A549 (cell line): ENCODE measurements around the gene PPP1R9B. TPM values are rescaled to one million over a fixed set of nuclear protein-coding genes. Genes with fewer than 3 reads are reported as not detected.

Source experiments
- ATAC-seq, 2 experiments: fragments of 200-7000 bp in 1 of 2; fragments of >200 bp in 1 of 2; cut with Nextera tagmentation in 1 of 2; cut with Tn5 transposase in 1 of 2; 3 replicates each; pipeline versions ENCODE4 v1.8.0 to v1.9.1; 2018 to 2020; ENCODE audit warnings: mild to moderate bottlenecking in 1 of 2, moderate library complexity in 1 of 2
- CTCF ChIA-PET: fragments of 300-600 bp; sonication (Branson Sonifier 250); formaldehyde crosslinking; extraction: SDS; loops from one replicate; lab custom pipeline; 2021; ENCODE audit warnings: antibody characterized with exemption, inconsistent platforms; lab: Yijun Ruan, JAX
- POLR2A ChIA-PET: fragments of 350-600 bp; formaldehyde crosslinking; extraction: SDS; loops from one replicate; lab custom pipeline; 2021; ENCODE audit warnings: antibody characterized with exemption, inconsistent platforms; lab: Yijun Ruan, JAX
- DNase-seq, 2 experiments: peaks; one replicate each; pipeline versions ENCODE4 v3.0.0 to v3.0.0-alpha.2; 2011 to 2016; ENCODE audit warnings: low read depth in 1 of 2, low spot score in 1 of 2
- FAIRE-seq: peaks from 2 replicates; lab custom pipeline; 2011; peaks lifted over from hg19 to GRCh38; lab: Jason Lieb, UNC
- H3K27ac ChIP-seq, 2 experiments: fragments of >200 bp; sonication (Bioruptor Twin); formaldehyde crosslinking; 3 replicates each; pipeline ENCODE4 v1.5.1; 2016 to 2017
- H3K4me1 ChIP-seq: fragments of >200 bp; sonication (Bioruptor Twin); formaldehyde crosslinking; 3 replicates; pipeline ENCODE4 v1.6.1; 2016
- H3K4me2 ChIP-seq: fragments of >200 bp; sonication (Bioruptor Twin); formaldehyde crosslinking; 3 replicates; pipeline ENCODE4 v1.6.1; 2016
- H3K4me3 ChIP-seq: fragments of >200 bp; sonication (Bioruptor Twin); formaldehyde crosslinking; 3 replicates; pipeline ENCODE4 v1.5.1; 2016
- H3K9me3 ChIP-seq: fragments of >200 bp; sonication (Bioruptor Twin); formaldehyde crosslinking; 3 replicates; pipeline ENCODE4 v1.6.1; 2016
- CBX8 ChIP-seq: fragments of 200-600 bp; sonication (generic); IDR thresholded peaks from 2 replicates; pipeline ENCODE4 v1.6.1; 2016
- CHD2 ChIP-seq: fragments of 150-350 bp; IDR thresholded peaks from 2 replicates; pipeline ENCODE4 v1.6.1; 2014; ENCODE audit warnings: low read length; ENCODE audit not compliant: partially characterized antibody
- CTCF ChIP-seq: fragments of >200 bp; sonication (Bioruptor Twin); formaldehyde crosslinking; IDR thresholded peaks from 3 replicates; pipeline ENCODE4 v1.5.1; 2016
- EHF ChIP-seq: fragments of 250-450 bp; sonication (Bioruptor Pico); IDR thresholded peaks from 2 replicates; pipeline ENCODE4 v1.5.0; 2020; ENCODE audit warnings: mild to moderate bottlenecking
- EP300 ChIP-seq, 2 experiments: fragments of >200 bp; sonication (Bioruptor Twin); formaldehyde crosslinking; IDR thresholded peaks; 2 replicates in 1 of 2; 3 replicates in 1 of 2; pipeline ENCODE4 v1.6.1; 2016 to 2017
- ESRRA ChIP-seq: fragments of 150-350 bp; IDR thresholded peaks from 2 replicates; pipeline ENCODE4 v1.6.1; 2014; ENCODE audit warnings: mild to moderate bottlenecking, low read length, borderline replicate concordance
- FOSB ChIP-seq: fragments of 250-450 bp; sonication (Bioruptor Pico); IDR thresholded peaks from 2 replicates; pipeline ENCODE4 v1.5.0; 2020; ENCODE audit warnings: mild to moderate bottlenecking, moderate library complexity
- FOSL2 ChIP-seq, 2 experiments: fragments of 450-650 bp in 1 of 2; fragments of >200 bp in 1 of 2; sonication (Bioruptor Twin) in 1 of 2; formaldehyde crosslinking; IDR thresholded peaks; 2 replicates each; pipeline versions ENCODE4 v1.5.0 to v1.6.1; 2016 to 2020; ENCODE audit warnings: mild to moderate bottlenecking in 1 of 2, moderate library complexity in 1 of 2
- GATA3 ChIP-seq: IDR thresholded peaks from 2 replicates; pipeline ENCODE4 v1.6.1; 2012; ENCODE audit warnings: borderline replicate concordance
- HES2 ChIP-seq: fragments of >200 bp; sonication (Bioruptor Twin); formaldehyde crosslinking; IDR thresholded peaks from 2 replicates; pipeline ENCODE4 v1.6.1; 2016
- HOXB5 ChIP-seq: fragments of 250-450 bp; sonication (Bioruptor Pico); IDR thresholded peaks from 2 replicates; pipeline ENCODE4 v1.5.0; 2020; ENCODE audit warnings: mild to moderate bottlenecking, moderate library complexity
- JUNB ChIP-seq: fragments of >200 bp; sonication (Bioruptor Twin); formaldehyde crosslinking; IDR thresholded peaks from 2 replicates; pipeline ENCODE4 v1.6.1; 2016
- KDM5A ChIP-seq: fragments of 200-600 bp; sonication (generic); IDR thresholded peaks from 2 replicates; pipeline ENCODE4 v1.6.1; 2016; ENCODE audit warnings: antibody characterized with exemption, mild to moderate bottlenecking
- NPAS2 ChIP-seq: fragments of 250-450 bp; sonication (Bioruptor Pico); IDR thresholded peaks from 2 replicates; pipeline ENCODE4 v1.8.0; 2022; ENCODE audit warnings: mild to moderate bottlenecking, moderate library complexity, borderline replicate concordance
- PBX3 ChIP-seq: IDR thresholded peaks from 2 replicates; pipeline ENCODE4 v1.6.1; 2012
- PHF8 ChIP-seq: fragments of 200-600 bp; sonication (generic); IDR thresholded peaks from 2 replicates; pipeline ENCODE4 v1.6.1; 2016; ENCODE audit warnings: low read depth, mild to moderate bottlenecking, antibody characterized with exemption, moderate library complexity, borderline replicate concordance
- POLR2A ChIP-seq: IDR thresholded peaks from 2 replicates; pipeline ENCODE4 v1.6.1; 2012; ENCODE audit warnings: mild to moderate bottlenecking, low read length
- POLR2AphosphoS2 ChIP-seq: conservative IDR thresholded peaks from 2 replicates; pipeline ENCODE4 v1.6.1; 2012; ENCODE audit warnings: low read length, improper control_type of control experiment, inconsistent platforms
- RAD21 ChIP-seq, 2 experiments: fragments of >200 bp in 1 of 2; sonication (Bioruptor Twin) in 1 of 2; formaldehyde crosslinking in 1 of 2; IDR thresholded peaks in 1 of 2; conservative IDR thresholded peaks in 1 of 2; 2 replicates in 1 of 2; 3 replicates in 1 of 2; pipeline ENCODE4 v1.6.1; 2012 to 2018; ENCODE audit warnings: inconsistent platforms in 1 of 2
- RFX5 ChIP-seq: fragments of 450-650 bp; IDR thresholded peaks from 2 replicates; pipeline ENCODE4 v1.7.1; 2014; ENCODE audit warnings: antibody characterized with exemption, mild to moderate bottlenecking, moderate library complexity
- RNF2 ChIP-seq: fragments of 200-600 bp; sonication (generic); IDR thresholded peaks from 2 replicates; pipeline ENCODE4 v1.6.1; 2016; ENCODE audit warnings: low read depth, mild to moderate bottlenecking, antibody characterized with exemption, moderate library complexity, borderline replicate concordance
- SMC3 ChIP-seq: fragments of >200 bp; sonication (Bioruptor Twin); formaldehyde crosslinking; IDR thresholded peaks from 3 replicates; pipeline ENCODE4 v1.6.1; 2018; ENCODE audit warnings: inconsistent platforms
- ZC3H11A ChIP-seq: fragments of 450-650 bp; IDR thresholded peaks from 2 replicates; pipeline ENCODE4 v1.6.1; 2014; ENCODE audit warnings: antibody characterized with exemption, mild to moderate bottlenecking
- WGBS: methylation state at CpG from one replicate; pipeline ENCODE4 v1.1.6; 2017; ENCODE audit errors: missing lambda C conversion rate; 5-methylcytosine and 5-hydroxymethylcytosine counted together
- polyA plus RNA-seq, 4 experiments: library from polyadenylated mRNA; depleted of rRNA in 3 of 4; stranded (reverse); fragments of >200 nt; fragmentation: RNase III in 1 of 4; extraction: RNeasy Plus Mini Kit Qiagen cat#74134 plus additional on column Dnase treatment in 1 of 4; gene quantifications; 2 replicates in 3 of 4; 3 replicates in 1 of 4; pipeline ENCODE4 v1.2.3, GENCODE V29; 2011 to 2017
- TF ChIP-seq, protein P1 (sequence below): fragments of 250-450 bp; sonication (Bioruptor Pico); IDR thresholded peaks from 2 replicates; pipeline ENCODE4 v1.5.0; 2020; ENCODE audit warnings: low read depth, mild to moderate bottlenecking, moderate library complexity
- TF ChIP-seq, protein P2 (sequence below): IDR thresholded peaks from 2 replicates; pipeline ENCODE4 v1.6.1; 2012; ENCODE audit warnings: low read depth, borderline replicate concordance
- TF ChIP-seq, protein P3 (sequence below): fragments of 250-450 bp; sonication (Bioruptor Pico); IDR thresholded peaks from 2 replicates; pipeline ENCODE4 v1.5.0; 2021; ENCODE audit warnings: mild to moderate bottlenecking, moderate library complexity, borderline replicate concordance

The PPP1R9B gene
- polyA plus RNA-seq, 2 of the 4 experiments (the other 2 are of a cell fraction): 22.0 to 40.6 TPM

GRCh38 chr17:50120475-50121253 lies 29.8 kb downstream of the PPP1R9B start:
- no peak overlapping the region for H3K4me3 ChIP-seq
- H3K4me1 ChIP-seq: peaks cover 10% of the 10 kb centered on the region; the same call in 1 of the 3 replicates
- ChIA-PET CTCF (interaction anchor here (1.3 to 60.2 kb wide), 12 partner anchors 9 to 124 kb away, joined by 3 to 1356 read pairs (median 16); partner anchors contain the start of genes PDK2, PPP1R9B and SAMD14), POLR2A (interaction anchor here (0.8 kb wide), 1 partner anchor 32 kb away, joined by 3 read pairs; no protein-coding TSS in a partner anchor)
- 68% methylated on average over 7 of the region's 7 CpGs for WGBS
- TF ChIP-seq SMC3 (no peak), CBX8 (no peak), PBX3 (no peak), JUNB (no peak), POLR2A (no peak), GATA3 (no peak), RAD21 (conservative IDR thresholded peaks at IDR 0.05 in 1 of 2, IDR thresholded peaks at IDR 0.05 in 1 of 2) (no peak), FOSL2 (IDR thresholded peaks at IDR 0.05) (no peak), FOSL2 (CRISPR knock-in tag; IDR thresholded peaks at IDR 0.05) (no peak), RNF2 (no peak), EP300 (IDR thresholded peaks at IDR 0.05) (no peak)
- TF ChIP-seq, protein P1, sequence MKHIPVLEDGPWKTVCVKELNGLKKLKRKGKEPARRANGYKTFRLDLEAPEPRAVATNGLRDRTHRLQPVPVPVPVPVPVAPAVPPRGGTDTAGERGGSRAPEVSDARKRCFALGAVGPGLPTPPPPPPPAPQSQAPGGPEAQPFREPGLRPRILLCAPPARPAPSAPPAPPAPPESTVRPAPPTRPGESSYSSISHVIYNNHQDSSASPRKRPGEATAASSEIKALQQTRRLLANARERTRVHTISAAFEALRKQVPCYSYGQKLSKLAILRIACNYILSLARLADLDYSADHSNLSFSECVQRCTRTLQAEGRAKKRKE (CRISPR knock-in tag): no peak
- H3K9me3 ChIP-seq: no peaks in the 10 kb centered on the region
- DNase-seq (no peak), ATAC-seq (no peak), FAIRE-seq (no peak)
- no peak overlapping the region for H3K4me2 ChIP-seq
- no peak overlapping the region for H3K27ac ChIP-seq

GRCh38 chr17:50118828-50119218 lies 31.7 kb downstream of the PPP1R9B start:
- Histone ChIP-seq H3K4me2 (no peak overlapping the region), H3K4me3 (no peak overlapping the region), H3K9me3 (no peaks in the 10 kb centered on the region), H3K4me1 (peaks cover 8% of the 10 kb centered on the region; the same call in 1 of the 3 replicates), H3K27ac (no peak overlapping the region)
- ATAC-seq (no peak), DNase-seq (no peak), FAIRE-seq (no peak)
- ChIA-PET POLR2A (no interaction called here), CTCF (interaction anchor here (1.1 to 60.2 kb wide), 13 partner anchors 11 to 156 kb away, joined by 3 to 1356 read pairs (median 8); partner anchors contain the start of genes PDK2, PPP1R9B, SAMD14 and TMEM92)
- TF ChIP-seq SMC3 (no peak), KDM5A (no peak), HES2 (no peak), CBX8 (no peak), POLR2AphosphoS2 (no peak), EHF (CRISPR knock-in tag) (no peak), CTCF (no peak), FOSB (CRISPR knock-in tag) (no peak), ZC3H11A (no peak), PHF8 (no peak), ESRRA (no peak), CHD2 (no peak), RFX5 (no peak), NPAS2 (no peak), HOXB5 (CRISPR knock-in tag) (no peak)
- TF ChIP-seq, protein P2, sequence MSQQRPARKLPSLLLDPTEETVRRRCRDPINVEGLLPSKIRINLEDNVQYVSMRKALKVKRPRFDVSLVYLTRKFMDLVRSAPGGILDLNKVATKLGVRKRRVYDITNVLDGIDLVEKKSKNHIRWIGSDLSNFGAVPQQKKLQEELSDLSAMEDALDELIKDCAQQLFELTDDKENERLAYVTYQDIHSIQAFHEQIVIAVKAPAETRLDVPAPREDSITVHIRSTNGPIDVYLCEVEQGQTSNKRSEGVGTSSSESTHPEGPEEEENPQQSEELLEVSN: no peak
- TF ChIP-seq, protein P3, sequence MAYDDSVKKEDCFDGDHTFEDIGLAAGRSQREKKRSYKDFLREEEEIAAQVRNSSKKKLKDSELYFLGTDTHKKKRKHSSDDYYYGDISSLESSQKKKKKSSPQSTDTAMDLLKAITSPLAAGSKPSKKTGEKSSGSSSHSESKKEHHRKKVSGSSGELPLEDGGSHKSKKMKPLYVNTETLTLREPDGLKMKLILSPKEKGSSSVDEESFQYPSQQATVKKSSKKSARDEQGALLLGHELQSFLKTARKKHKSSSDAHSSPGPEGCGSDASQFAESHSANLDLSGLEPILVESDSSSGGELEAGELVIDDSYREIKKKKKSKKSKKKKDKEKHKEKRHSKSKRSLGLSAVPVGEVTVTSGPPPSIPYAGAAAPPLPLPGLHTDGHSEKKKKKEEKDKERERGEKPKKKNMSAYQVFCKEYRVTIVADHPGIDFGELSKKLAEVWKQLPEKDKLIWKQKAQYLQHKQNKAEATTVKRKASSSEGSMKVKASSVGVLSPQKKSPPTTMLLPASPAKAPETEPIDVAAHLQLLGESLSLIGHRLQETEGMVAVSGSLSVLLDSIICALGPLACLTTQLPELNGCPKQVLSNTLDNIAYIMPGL (CRISPR knock-in tag): no peak
- WGBS: 74% methylated on average over 4 of the region's 4 CpGs
